Spleen (tissue), 7 donors: ENCODE data around the gene DAB2IP.

Experiments
- CTCF ChIP-seq, 11 experiments: fragments of 200-600 bp in 7 of 11; fragments of 450-650 bp in 4 of 11; sonication (generic) in 4 of 11; IDR thresholded peaks in 8 of 11; conservative IDR thresholded peaks in 3 of 11; 1 replicate in 7 of 11; 2 replicates in 4 of 11; pipeline versions ENCODE4 v1.4.0 to v1.8.0; 2016 to 2021; ENCODE audit warnings: antibody characterized with exemption in 11 of 11, inconsistent platforms in 4 of 11, mild to moderate bottlenecking in 1 of 11
- POLR2A ChIP-seq, 3 donors: fragments of 450-650 bp; IDR thresholded peaks; one replicate each; pipeline ENCODE4 v1.5.1; 2017; ENCODE audit warnings: antibody characterized with exemption in 3 of 3, mild to moderate bottlenecking in 1 of 3
- POLR2AphosphoS5 ChIP-seq, 3 donors: sonication (generic); formaldehyde crosslinking; IDR thresholded peaks; one replicate each; pipeline ENCODE4 v1.5.1; 2017; ENCODE audit warnings: antibody characterized with exemption in 3 of 3
- donor health status: DM: no; HTN: no; CAD: no; lungs with moderate emphysema.
- donor health status: DM: no; HTN: no; CAD: no.
- donor health status: DM: no; HTN: no; CAD: no.

GRCh38 chr9:121798941-121799340 lies 147.5 kb downstream of the DAB2IP start:
- TF ChIP-seq POLR2A (IDR thresholded peaks at IDR 0.05) (no peak), CTCF (IDR thresholded peaks at IDR 0.05 in 8 of 11, conservative IDR thresholded peaks at IDR 0.05 in 3 of 11) (no peak), POLR2AphosphoS5 (IDR thresholded peaks at IDR 0.05) (no peak)
